ENCODE results near the gene SHISA4.

DNA sequence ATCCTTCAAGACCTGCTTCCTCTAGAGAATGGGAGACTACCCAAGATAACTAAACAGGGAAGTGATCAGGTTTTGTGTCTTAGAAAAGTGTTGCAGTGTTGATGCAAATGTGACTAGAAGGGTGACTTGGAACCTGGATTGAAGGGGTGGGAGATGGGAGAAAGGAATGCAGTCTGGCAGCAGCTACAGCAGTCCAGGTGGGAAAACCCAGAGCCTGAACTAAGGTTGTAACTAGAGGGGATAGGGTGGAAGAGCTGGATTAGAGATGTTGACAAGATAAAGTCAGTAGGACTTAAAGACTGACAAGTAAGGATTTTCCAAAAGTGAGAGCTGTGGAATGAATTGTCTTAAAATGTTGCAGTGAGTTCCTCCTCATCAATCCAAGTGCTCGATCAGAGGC is 7.1 kb upstream of the SHISA4 start:
- TF ChIP-seq, protein P1, sequence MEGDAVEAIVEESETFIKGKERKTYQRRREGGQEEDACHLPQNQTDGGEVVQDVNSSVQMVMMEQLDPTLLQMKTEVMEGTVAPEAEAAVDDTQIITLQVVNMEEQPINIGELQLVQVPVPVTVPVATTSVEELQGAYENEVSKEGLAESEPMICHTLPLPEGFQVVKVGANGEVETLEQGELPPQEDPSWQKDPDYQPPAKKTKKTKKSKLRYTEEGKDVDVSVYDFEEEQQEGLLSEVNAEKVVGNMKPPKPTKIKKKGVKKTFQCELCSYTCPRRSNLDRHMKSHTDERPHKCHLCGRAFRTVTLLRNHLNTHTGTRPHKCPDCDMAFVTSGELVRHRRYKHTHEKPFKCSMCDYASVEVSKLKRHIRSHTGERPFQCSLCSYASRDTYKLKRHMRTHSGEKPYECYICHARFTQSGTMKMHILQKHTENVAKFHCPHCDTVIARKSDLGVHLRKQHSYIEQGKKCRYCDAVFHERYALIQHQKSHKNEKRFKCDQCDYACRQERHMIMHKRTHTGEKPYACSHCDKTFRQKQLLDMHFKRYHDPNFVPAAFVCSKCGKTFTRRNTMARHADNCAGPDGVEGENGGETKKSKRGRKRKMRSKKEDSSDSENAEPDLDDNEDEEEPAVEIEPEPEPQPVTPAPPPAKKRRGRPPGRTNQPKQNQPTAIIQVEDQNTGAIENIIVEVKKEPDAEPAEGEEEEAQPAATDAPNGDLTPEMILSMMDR (IDR thresholded peaks at IDR 0.05) = no peak
- no peak for TF ChIP-seq EP300 (IDR thresholded peaks at IDR 0.05)
- TF ChIP-seq POLR2A (IDR thresholded peaks at IDR 0.05) = no peak
- no peak for TF ChIP-seq POLR2AphosphoS5 (IDR thresholded peaks at IDR 0.05)

All from upper lobe of left lung (tissue), 4 donors.